Measurements from ENCODE around the gene TMEM86B.

GRCh38 chr19:55264531-55264930, 36.0 kb upstream of the TMEM86B start:
- TF ChIP-seq POLR2A (IDR thresholded peaks at IDR 0.05): no peak
- TF ChIP-seq CTCF (IDR thresholded peaks at IDR 0.05): no peak
